DND-41 (cell line): ENCODE results near the gene ZNF112.

Experiments used
- EZH2 ChIP-seq: IDR thresholded peaks from 3 replicates; pipeline ENCODE4 v1.6.1; 2012; ENCODE audit warnings: borderline replicate concordance, low read depth, mild to moderate bottlenecking, moderate library complexity, low read length, inconsistent platforms; ENCODE audit not compliant: severe bottlenecking
- TF ChIP-seq, protein P1 (sequence below): IDR thresholded peaks from 2 replicates; pipeline ENCODE4 v1.5.1; 2012; ENCODE audit warnings: borderline replicate concordance, low read length, moderate library complexity, mild to moderate bottlenecking; ENCODE audit not compliant: poor library complexity, severe bottlenecking; ENCODE audit errors: extremely low read depth

DNA sequence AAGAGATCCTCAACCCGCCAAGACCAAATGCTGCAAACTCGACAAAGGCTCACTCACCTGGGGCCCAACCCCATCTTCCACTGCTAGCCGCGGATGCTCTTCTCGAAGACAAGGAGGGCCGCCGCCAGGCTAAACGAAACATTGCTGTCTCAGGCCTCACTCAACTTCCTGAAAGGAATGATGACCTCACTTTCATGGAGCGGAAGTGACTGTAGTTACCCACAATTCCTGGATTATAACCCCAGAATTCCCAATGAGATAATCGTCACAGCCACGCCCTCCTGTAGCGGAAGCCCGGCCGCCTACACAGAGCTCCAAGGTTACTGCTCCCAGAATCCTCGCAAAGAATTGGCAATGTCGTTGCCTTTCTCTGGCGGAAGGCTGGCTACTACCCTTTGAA lies 10.5 kb upstream of the ZNF112 start:
- TF ChIP-seq, protein P1, sequence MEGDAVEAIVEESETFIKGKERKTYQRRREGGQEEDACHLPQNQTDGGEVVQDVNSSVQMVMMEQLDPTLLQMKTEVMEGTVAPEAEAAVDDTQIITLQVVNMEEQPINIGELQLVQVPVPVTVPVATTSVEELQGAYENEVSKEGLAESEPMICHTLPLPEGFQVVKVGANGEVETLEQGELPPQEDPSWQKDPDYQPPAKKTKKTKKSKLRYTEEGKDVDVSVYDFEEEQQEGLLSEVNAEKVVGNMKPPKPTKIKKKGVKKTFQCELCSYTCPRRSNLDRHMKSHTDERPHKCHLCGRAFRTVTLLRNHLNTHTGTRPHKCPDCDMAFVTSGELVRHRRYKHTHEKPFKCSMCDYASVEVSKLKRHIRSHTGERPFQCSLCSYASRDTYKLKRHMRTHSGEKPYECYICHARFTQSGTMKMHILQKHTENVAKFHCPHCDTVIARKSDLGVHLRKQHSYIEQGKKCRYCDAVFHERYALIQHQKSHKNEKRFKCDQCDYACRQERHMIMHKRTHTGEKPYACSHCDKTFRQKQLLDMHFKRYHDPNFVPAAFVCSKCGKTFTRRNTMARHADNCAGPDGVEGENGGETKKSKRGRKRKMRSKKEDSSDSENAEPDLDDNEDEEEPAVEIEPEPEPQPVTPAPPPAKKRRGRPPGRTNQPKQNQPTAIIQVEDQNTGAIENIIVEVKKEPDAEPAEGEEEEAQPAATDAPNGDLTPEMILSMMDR = no peak
- no peak for TF ChIP-seq EZH2
